ENCODE results near the gene FAM118B.

DNA sequence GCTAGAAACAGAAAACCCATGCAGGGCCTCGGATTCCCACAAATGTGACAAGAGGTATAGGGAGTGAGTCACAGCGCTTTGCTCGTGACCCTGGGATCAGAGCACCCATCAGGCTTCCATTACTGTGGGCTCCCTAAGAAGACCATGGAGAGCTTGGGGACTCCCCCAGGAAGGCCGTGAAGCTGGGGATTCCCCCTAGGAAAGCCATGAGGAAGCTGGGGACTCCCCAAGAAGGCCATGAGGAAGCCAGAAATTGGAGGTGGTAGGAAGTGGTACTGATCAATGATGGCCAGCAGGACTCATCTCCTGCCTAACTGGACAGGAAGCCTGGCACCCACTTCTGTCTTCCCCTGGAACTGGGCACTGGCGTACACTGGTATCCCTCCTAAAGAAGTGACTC lies 82.1 kb downstream of the FAM118B start:
- no peak for TF ChIP-seq CTCF (IDR thresholded peaks at IDR 0.05; ENCODE audit: low read length)
- TF ChIP-seq EZH2 (IDR thresholded peaks at IDR 0.05; ENCODE audit: borderline replicate concordance, low read length), result no peak
